MV-4-11 (cell line): ENCODE data around the gene LEF1.

ENCODE experiments used
- DNase-seq: peaks from one replicate; lab custom pipeline; 2025; lab: John Stamatoyannopoulos, UW

The LEF1 gene

GRCh38 chr4:107999932-108000539 lies 168.7 kb downstream of the LEF1 start:
- peak; percentile 58 for DNase-seq

GRCh38 chr4:107997794-107998193 lies 170.9 kb downstream of the LEF1 start:
- no peak for DNase-seq
